Heart left ventricle (tissue), 16 donors: ENCODE data around the gene IGF2R. TPM values are rescaled to one million over a fixed set of nuclear protein-coding genes. Genes with fewer than 3 reads are reported as not detected.

Source experiments
- ATAC-seq, 4 donors: fragments of 200-7000 bp; cut with Tn5 transposase; one replicate each; pipeline ENCODE4 v1.9.1; 2020 to 2022; ENCODE audit warnings: moderate library complexity in 4 of 4, mild to moderate bottlenecking in 3 of 4, moderate number of reproducible peaks in 1 of 4
- DNase-seq, 5 donors: peaks; one replicate each; pipeline ENCODE4 v3.0.0-alpha.2; 2020
- H3K27ac ChIP-seq, 12 donors: fragments of 200-600 bp; sonication (generic) in 4 of 12; one replicate each; pipeline versions ENCODE4 v1.5.0 to v1.8.0; 2016 to 2022; ENCODE audit warnings: mild to moderate bottlenecking in 2 of 12
- H3K27me3 ChIP-seq, 9 donors: fragments of 200-600 bp; sonication (generic) in 2 of 9; one replicate each; pipeline versions ENCODE4 v1.5.1 to v1.8.0; 2016 to 2022; ENCODE audit warnings: mild to moderate bottlenecking in 3 of 9
- H3K36me3 ChIP-seq, 9 donors: fragments of 200-600 bp; sonication (generic) in 2 of 9; one replicate each; pipeline versions ENCODE4 v1.5.0 to v1.8.0; 2018 to 2022; ENCODE audit warnings: mild to moderate bottlenecking in 2 of 9
- H3K4me1 ChIP-seq, 12 donors: fragments of 200-600 bp; sonication (generic) in 4 of 12; one replicate each; pipeline versions ENCODE4 v1.5.0 to v1.8.0; 2016 to 2022; ENCODE audit warnings: mild to moderate bottlenecking in 3 of 12
- H3K4me3 ChIP-seq, 12 donors: fragments of 200-600 bp; sonication (generic) in 4 of 12; one replicate each; pipeline versions ENCODE4 v1.5.0 to v1.8.0; 2017 to 2022; ENCODE audit warnings: mild to moderate bottlenecking in 9 of 12, moderate library complexity in 4 of 12
- H3K9me3 ChIP-seq, 12 donors: fragments of 200-600 bp; sonication (generic) in 4 of 12; one replicate each; pipeline versions ENCODE4 v1.5.0 to v1.8.0; 2016 to 2022; ENCODE audit warnings: mild to moderate bottlenecking in 1 of 12
- CTCF ChIP-seq, 12 donors: fragments of 200-600 bp; sonication (generic) in 4 of 12; IDR thresholded peaks; one replicate each; pipeline versions ENCODE4 v1.5.0 to v1.8.0; 2018 to 2022; ENCODE audit warnings: antibody characterized with exemption in 12 of 12, mild to moderate bottlenecking in 5 of 12
- POLR2A ChIP-seq, 2 donors: fragments of 450-650 bp; IDR thresholded peaks; one replicate each; pipeline ENCODE4 v1.6.1; 2017; ENCODE audit warnings: antibody characterized with exemption in 2 of 2, mild to moderate bottlenecking in 2 of 2, moderate library complexity in 2 of 2
- WGBS, 4 donors: extraction: QIAGEN DNeasy Blood & Tissue Kit in 2 of 4; methylation state at CpG; one replicate each; pipeline versions ENCODE4 v1.1.5 to v1.1.7; 2013 to 2018; 5-methylcytosine and 5-hydroxymethylcytosine counted together
- intact Hi-C, 10 donors: fragments of 100-400 bp; cut with DNase I; formaldehyde crosslinking; loops; one replicate each; pipeline versions ENCODE4 v1.11.1 to v1.14.2; 2022
- polyA plus RNA-seq, 2 donors: library from polyadenylated mRNA; stranded (reverse); fragments of 200-250 nt; gene quantifications; one replicate each; pipeline ENCODE4 v1.2.3, GENCODE V29; 2013
- total RNA-seq, 9 donors: library from RNA; depleted of rRNA in 2 of 9; stranded (reverse); fragments of >200 nt in 2 of 9; fragmentation: NEBNext Ultra II Directional in 3 of 9; extraction: Animal tissue kit (Norgen Biotek cat#: 25700) in 3 of 9; gene quantifications; one replicate each; pipeline versions ENCODE4 v1.1.0 to v1.2.4, GENCODE V29; 2016 to 2023
- donor health status: ischemic (EF 13 %, LVEDD 7.1; RV severe dilation, severe dysfunction).
- donor health status: healthy with polysubstance abuse.
- donor health status: DM: no; HTN: yes; CAD: no.
- donor health status: DM: no; HTN: no; CAD: no.
- donor health status: ischemic (EF 25% LVEDD 6.9; RV normal size, moderate dysfunction).
- donor health status: ischemic (EF 25% LVEDD 5.7; RV mildly dilated, moderate dysfunction).
- donor health status: healthy.
- donor health status: DM: yes; HTN: yes; CAD: no.
- donor health status: ischemic (EF 35%, LVEDD 5.7; RV mildly dilated, moderate dysfunction).
- donor health status: nonischemic (EF 11% LVEDD 7.7; RV severe dilation, severe dysfunction).
- donor health status: DM: yes; HTN: yes; CAD: no.
- donor health status: PGD.
- donor health status: ischemic (EF 29% LVEDD 5.4; RV normal size, mild dysfunction).
- donor health status: nonischemic (EF 23%, LVEDD 6.1; RV moderate dilation, normal function).

IGF2R gene
- total and polyA plus RNA-seq, 11 donors = 15.4 to 111 (median 68.5) TPM

- no peak for ATAC-seq
- H3K4me3 ChIP-seq = no peak overlapping the region
- DNase-seq = no peak
Measured at GRCh38 chr6:160069459-160069858, 100.6 kb downstream of the IGF2R start.

DNA sequence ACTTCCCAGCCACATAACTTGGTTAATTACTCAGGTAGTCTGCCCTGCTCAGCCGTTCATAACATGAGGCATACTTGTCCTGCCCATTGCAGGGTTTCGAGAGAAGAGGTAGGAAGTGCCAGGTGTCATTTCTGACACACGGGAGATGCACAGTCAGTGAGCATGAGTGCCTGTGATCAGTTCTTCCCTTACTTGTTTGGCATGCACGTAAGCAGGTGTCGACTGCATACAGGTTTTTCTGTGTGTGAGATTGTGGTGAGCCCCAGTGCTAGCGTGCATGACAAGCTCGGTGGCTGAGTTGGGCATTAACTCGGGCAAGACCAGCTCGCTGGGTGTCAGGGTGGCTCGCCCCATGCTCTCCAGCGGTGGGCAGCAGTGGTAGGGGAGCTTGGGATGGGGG lies 101.5 kb downstream of the IGF2R start:
- H3K27me3 ChIP-seq = no peaks in the 10 kb centered on the region
- H3K4me1 ChIP-seq = no peaks in the 10 kb centered on the region
- no peak for DNase-seq
- ATAC-seq = no peak
- 88 to 94% (median 93%) methylated on average over 8 to 11 of the region's 11 CpGs for WGBS, 4 donors
- intact Hi-C loops = no loop called here
- no peaks in the 10 kb centered on the region for H3K9me3 ChIP-seq
- H3K27ac ChIP-seq = no peak overlapping the region
- no peak for TF ChIP-seq POLR2A (IDR thresholded peaks at IDR 0.05)
- TF ChIP-seq CTCF (IDR thresholded peaks at IDR 0.05) = no peak
- H3K4me3 ChIP-seq = no peak overlapping the region
- peaks cover 0 to 96% (median 91%) of the 10 kb centered on the region in 9 donors for H3K36me3 ChIP-seq

More at GRCh38 chr6:160069459-160069858, 100.6 kb downstream of the IGF2R start:
- no peak for TF ChIP-seq POLR2A (IDR thresholded peaks at IDR 0.05)
- TF ChIP-seq CTCF (IDR thresholded peaks at IDR 0.05) = no peak
- 89 to 96% (median 93%) methylated on average over 7 of the region's 7 CpGs for WGBS, 4 donors
- Histone ChIP-seq H3K27ac (no peak overlapping the region), H3K27me3 (no peaks in the 10 kb centered on the region), H3K9me3 (no peaks in the 10 kb centered on the region), H3K4me1 (peaks cover 0 to 3% (median 0%) of the 10 kb centered on the region in 12 donors), H3K36me3 (peaks cover 0 to 96% (median 91%) of the 10 kb centered on the region in 9 donors)
- intact Hi-C loops = no loop called here

- WGBS, 4 donors = 90 to 100% (median 93%) methylated on average over 2 of the region's 2 CpGs
- Histone ChIP-seq H3K36me3 (peaks cover 0 to 98% (median 94%) of the 10 kb centered on the region in 9 donors), H3K27ac (no peak overlapping the region), H3K27me3 (no peaks in the 10 kb centered on the region), H3K9me3 (no peaks in the 10 kb centered on the region), H3K4me3 (no peak overlapping the region), H3K4me1 (no peaks in the 10 kb centered on the region)
- DNase-seq = no peak
- intact Hi-C loops = no loop called here
- no peak for ATAC-seq
- TF ChIP-seq CTCF (IDR thresholded peaks at IDR 0.05) = no peak
- no peak for TF ChIP-seq POLR2A (IDR thresholded peaks at IDR 0.05)
Measured at GRCh38 chr6:160070831-160071230, 101.9 kb downstream of the IGF2R start.

DNA sequence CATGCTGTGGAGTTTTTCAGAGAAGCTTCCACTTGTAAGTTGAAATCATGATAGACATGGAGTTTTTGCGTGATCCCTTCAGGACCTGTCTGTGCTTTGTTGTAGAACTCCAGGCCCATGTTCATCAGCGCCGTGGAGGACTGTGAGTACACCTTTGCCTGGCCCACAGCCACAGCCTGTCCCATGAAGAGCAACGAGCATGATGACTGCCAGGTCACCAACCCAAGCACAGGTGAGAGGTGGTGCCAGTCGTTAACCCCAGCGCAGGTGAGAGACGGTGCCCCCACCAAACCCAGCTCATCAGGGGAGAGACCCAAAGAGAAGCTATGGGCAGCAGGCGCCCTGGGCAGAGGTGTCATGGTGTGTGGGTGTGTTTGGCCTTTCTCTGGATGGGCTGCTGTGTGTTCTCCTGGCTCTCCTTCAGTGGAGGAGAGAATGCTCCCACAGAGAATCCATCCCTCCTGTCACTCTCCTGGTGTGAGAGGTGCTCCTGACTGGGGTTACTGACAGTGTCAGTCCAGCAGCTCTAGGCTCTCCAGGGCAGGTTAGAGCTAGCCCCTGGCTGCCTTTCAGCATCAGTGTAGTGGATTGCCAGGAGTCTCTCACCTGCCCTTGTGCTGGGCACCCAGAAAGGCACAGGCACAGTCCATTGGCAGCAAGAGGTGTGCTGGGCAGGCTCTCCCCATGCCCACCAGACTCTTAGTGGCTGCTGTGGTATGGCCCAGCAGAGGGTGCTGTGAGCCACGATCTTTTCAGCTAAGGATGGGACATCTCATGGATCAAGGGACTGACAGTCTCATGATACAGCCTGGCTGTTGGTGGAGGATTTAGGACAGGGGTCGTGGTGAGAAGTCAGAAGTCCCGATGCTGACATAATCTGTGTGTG lies 103.2 kb downstream of the IGF2R start:
- H3K4me3 ChIP-seq = no peak overlapping the region
- no peaks in the 10 kb centered on the region for H3K9me3 ChIP-seq
- H3K4me1 ChIP-seq = no peaks in the 10 kb centered on the region
- H3K36me3 ChIP-seq = peaks cover 0 to 98% (median 96%) of the 10 kb centered on the region in 9 donors
- 77 to 86% (median 80%) methylated on average over 6 to 11 of the region's 11 CpGs for WGBS, 4 donors
- no peak overlapping the region for H3K27ac ChIP-seq
- peak in 5 of 12 donors; percentile 11 to 22 (median 12) for TF ChIP-seq CTCF (IDR thresholded peaks at IDR 0.05)
- TF ChIP-seq POLR2A (IDR thresholded peaks at IDR 0.05) = no peak
- intact Hi-C loops = no loop called here
- peak in 1 of 4 donors; percentile 17 for ATAC-seq
- H3K27me3 ChIP-seq = no peaks in the 10 kb centered on the region
- no peak for DNase-seq
